HG03439 (cell line): ENCODE measurements around the gene SERINC5.

Experiments used
- ATAC-seq: cut with Tn5 transposase; IDR thresholded peaks from one replicate; pipeline ENCODE4 v1.9.1; 2021; ENCODE audit warnings: mild to moderate bottlenecking, moderate library complexity; ENCODE audit not compliant: unreplicated experiment

The SERINC5 gene

DNA sequence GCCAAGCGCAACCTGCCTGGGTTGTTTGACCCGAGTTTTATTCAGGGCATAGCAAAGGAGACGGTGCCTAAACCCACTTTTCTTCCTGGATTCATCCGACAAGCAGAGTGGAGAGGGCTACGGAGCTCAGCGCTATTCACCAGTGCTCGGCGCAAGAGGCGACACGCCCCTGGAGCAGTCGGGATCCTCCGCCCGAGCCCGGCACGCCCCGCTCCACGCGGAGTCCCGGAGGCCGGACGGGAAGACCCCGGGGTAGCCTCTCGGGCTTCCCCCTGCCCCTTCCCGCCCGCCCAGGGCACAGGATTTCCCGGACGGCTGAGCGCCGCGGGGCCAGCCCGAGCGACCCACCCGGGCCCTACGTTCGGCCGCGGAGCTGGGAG is 427 bp downstream of the SERINC5 start:
- peak; percentile 42 for ATAC-seq

GRCh38 chr5:80254767-80255430 is 949 bp downstream of the SERINC5 start:
- ATAC-seq = no peak

GRCh38 chr5:80251636-80252035 is 4.2 kb downstream of the SERINC5 start:
- no peak for ATAC-seq

- no peak for ATAC-seq
These were observed 5.0 kb downstream of the SERINC5 start for GRCh38 chr5:80250801-80251200.

- ATAC-seq = no peak
These were observed 5.9 kb downstream of the SERINC5 start for GRCh38 chr5:80249901-80250300.

DNA sequence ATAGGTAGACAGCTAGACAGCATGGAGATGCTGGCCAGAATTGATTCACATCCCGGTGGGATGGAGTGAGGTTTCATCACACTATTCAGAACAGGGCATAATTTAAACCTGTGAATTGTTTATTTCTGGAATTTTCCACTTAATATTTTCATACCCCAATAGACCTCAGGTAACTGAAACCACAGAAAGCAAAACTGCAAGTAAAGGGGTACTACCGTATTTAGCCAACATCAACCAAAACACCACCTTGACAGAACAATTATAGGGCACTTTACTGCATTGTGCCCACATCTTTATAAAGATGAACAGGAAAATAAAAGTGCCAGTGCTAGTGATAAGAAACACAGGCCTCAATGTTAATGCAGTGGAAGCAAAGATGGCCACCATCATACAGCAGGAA is 7.5 kb downstream of the SERINC5 start:
- ATAC-seq = no peak

DNA sequence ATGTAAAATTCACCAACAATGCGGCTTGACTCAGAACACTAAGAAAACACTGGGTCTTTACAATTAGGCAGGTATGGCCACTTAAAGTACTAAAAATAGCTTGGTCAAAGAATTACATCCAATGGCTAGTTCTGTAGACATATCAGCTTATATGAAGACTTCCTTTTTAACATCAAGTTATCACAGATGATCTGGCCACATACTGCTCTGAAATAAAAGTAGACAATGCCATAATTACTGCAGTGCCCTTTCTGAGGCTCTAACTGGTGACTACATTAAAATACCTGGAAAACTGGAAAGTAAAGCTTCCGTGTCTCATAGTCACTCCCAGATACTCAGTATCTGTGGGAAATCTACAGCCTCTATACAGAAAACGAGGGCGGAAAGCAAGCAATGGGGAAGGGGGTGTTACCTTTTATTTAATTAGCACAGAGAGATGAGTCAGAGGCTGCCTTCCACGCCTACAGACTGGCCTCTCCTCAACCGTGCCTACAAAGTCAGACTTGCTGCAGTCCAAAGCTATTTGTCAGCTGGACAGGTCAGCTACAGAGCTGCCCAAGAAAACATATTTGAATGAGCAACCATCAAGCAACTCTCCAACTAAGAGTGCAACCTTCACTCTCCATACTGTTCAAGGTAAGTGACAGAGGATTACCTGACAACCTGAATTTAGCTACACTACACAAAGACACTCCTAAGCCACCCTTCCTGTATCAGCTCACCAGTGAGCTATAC is 8.7 kb downstream of the SERINC5 start:
- peak; percentile 79 for ATAC-seq

DNA sequence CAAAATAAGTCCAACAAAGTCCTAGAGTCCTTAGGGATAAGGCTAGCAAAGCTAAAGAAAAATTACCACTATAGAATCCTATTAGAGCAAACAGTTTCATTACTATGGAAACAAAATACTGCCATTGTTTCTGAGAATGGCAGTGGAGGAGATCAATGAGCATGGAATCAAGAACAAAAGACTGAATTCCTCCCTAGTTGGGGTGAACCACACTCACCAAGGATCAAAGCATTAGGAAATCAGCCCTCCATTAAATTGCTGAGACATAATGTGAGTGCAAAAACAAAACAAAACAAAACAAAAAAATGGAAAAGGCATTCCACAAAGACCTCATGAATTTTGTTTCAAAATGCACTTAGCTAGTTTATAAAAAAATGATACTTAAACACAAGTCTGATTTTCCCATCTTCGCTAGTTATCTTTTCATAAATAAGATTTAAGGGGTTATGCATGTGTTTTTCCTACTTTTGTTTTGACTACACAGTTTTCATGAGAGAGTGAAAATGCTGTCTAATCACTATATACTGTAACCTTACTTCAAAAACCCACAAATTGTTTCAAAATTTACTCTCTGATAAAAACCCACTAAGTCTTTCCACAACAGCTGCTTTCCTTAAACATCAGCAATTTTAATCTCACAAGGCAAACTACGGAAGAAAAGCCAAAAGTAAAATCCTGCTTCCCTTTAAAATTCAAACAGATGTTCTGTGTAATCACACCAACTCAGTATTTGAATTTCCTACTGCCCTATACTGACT is 9.7 kb downstream of the SERINC5 start:
- no peak for ATAC-seq

DNA sequence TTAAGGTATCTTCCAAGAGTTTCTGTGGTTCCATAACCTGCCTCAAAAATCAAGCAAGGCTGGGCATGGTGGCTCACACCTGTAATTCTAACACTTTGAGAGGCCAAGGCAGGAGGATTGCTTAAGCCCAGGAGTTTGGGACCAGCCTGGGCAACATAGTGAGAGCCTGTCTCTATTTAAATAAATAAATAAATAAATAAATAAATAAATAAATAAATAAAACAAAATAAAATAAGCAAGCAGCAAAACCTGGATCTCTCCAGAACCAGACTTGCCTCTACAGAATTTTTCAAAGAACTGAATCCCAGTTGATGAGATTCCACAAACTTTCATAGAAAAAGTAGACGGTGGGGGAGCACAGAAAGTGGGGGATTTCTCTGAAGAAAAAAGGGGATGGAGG is 12.3 kb downstream of the SERINC5 start:
- no peak for ATAC-seq

DNA sequence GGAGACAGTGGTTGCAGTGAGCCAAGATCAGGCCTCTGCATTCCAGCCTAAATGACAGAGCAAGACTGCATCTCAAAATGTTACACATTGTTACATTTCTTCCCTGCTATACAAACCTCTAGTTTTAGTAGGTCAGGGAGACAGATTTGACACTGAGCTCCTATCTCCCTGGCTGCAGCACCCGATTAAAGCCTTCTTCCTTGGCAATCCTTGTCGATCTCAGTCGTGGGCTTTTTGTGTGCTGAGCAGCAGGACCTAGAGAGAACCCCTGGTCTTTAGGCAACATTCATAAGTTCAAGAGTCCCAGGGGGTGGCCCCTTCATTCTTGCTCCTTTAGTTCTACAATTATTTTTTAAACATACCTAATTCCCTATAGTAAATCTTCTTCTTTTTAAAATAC is 13.0 kb downstream of the SERINC5 start:
- no peak for ATAC-seq

- ATAC-seq = no peak
These were observed 15.4 kb downstream of the SERINC5 start for GRCh38 chr5:80240368-80240986.

DNA sequence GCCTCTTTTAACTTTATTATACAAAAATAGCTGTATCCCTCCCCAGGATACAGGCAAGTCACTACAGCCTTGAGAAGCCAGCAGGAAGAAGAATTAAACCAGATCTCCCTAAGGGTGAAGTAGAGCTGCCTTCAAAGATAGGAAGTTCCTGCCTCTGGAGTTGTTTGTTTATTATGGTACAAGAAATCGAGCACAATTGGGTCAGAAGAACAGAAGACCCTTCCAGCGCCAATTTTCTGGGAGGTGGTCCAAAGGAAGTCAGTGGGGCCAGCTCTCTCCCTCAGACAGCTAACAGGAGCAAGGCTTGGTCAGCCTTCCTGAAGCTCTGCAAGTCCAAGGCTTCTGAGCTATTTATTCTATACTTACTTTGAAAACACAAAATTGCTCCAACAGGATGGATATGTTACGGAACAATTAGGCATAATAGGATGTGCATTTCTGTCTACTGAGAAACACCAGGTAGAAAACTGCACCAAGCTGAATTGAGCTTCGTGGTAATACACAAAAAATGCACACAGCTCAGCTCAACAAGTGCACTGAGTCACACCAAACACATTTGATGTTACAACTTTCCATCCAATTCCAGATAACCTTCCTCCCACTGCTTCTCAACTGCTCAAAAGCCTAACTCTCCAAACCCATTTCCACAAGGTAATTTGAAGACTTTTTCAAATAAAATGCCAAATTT is 16.0 kb downstream of the SERINC5 start:
- no peak for ATAC-seq

GRCh38 chr5:80238778-80239679 is 16.8 kb downstream of the SERINC5 start:
- no peak for ATAC-seq

GRCh38 chr5:80238097-80238496 is 17.8 kb downstream of the SERINC5 start:
- no peak for ATAC-seq

DNA sequence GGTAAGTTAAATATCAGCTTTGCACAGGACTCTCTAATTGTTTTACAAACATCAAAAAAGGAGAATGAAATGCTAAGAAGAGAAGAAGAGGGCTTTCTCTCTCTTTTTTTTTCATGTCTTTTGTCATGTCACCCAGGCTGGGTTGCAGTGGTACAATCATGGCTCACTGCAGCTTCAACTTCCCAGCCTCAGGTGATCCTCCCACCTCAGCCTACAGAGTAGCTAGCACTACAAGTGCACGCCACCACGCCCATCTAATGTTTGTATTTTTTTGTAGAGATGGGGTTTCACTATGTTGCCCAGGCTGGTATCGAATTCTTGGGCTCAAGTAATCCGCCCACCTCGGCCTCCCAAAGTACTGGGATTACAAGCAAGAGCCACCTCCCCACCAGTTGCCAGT is 18.6 kb downstream of the SERINC5 start:
- no peak for ATAC-seq

GRCh38 chr5:80234116-80234948 is 21.5 kb downstream of the SERINC5 start:
- no peak for ATAC-seq

DNA sequence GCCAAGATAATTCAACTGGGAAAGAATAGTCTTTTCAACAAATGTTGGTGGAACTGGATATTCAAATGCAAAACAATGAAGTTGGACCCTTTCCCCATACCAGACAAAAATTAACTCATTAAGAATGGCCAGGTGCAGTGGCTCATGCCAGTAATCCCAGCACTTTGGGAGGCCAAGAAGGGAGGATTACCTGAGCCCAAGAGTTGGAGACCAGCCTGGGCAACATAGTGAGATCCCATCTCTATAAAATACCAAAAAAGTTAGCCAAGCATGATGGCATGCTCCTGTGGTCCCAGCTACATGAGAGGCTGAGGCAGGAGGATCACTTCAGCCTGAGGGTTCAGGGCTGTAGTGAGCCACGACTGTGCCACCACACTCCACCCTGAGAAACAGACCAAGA is 24.2 kb downstream of the SERINC5 start:
- no peak for ATAC-seq

DNA sequence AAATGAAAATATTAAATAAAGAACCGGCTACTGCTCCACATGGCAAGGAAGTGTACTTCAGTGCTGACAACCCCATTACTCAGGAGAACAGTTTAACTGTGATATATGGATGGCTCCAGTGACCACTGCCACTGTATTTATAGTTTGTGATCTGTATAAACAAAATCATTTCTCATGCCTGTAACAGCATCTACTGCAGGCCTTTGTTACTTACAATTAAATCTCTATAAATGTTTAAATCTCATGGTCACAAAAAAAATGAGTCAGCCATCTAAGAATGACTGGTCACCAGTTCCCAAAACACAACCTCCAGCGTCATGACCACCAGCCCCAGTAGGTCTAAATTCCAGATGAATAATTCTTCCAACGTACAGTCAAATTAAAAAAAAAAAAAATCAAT is 24.6 kb downstream of the SERINC5 start:
- no peak for ATAC-seq
